ENCODE data around the gene AIFM3.
A peak's percentile ranks its signal among the peaks of the same experiment; 100 is the strongest.

The AIFM3 gene

DNA sequence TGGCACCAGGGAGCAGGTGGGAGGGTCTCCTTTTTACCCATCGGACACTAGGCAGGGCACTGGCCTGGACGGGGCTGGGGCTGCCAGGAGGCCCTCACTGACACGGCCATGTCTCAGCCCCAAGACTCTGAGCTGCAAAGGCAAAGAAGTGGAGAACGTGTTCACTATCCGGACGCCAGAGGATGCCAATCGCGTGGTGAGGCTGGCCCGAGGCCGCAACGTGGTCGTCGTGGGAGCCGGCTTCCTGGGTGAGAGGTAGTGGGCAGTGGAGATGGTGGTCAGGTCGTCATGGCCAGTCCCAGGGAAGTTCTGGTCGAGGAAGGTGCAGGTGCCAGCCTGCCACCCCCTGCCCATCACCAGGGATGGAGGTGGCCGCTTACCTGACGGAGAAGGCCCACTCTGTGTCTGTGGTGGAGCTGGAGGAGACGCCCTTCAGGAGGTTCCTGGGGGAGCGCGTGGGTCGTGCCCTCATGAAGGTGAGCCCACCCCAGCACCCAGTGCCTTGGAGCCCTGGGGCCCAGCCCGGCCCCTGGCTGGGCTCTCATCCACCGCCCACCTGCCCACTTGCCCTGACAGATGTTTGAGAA lies 9.3 kb downstream of the AIFM3 start:
- DNase-seq: no peak

DNA sequence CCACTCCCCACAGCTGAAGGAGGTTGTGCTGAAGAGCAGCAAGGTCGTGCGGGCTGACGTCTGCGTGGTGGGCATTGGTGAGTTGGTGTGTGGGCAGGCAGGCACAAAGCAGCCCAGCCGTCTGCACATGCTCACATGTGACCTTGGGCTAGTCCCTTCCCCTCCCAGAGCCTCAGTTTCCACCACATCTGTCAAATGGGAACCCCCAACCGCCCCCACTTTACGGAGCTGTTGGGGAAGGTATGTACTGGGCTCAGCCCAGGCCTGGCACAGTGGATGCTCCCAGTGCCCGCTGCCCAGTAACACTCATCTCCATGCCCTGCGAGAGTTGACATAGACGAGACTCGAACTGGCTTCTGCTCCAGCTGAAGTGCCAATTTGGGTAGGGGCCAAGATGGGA lies 10.0 kb downstream of the AIFM3 start:
- DNase-seq: no peak

DNA sequence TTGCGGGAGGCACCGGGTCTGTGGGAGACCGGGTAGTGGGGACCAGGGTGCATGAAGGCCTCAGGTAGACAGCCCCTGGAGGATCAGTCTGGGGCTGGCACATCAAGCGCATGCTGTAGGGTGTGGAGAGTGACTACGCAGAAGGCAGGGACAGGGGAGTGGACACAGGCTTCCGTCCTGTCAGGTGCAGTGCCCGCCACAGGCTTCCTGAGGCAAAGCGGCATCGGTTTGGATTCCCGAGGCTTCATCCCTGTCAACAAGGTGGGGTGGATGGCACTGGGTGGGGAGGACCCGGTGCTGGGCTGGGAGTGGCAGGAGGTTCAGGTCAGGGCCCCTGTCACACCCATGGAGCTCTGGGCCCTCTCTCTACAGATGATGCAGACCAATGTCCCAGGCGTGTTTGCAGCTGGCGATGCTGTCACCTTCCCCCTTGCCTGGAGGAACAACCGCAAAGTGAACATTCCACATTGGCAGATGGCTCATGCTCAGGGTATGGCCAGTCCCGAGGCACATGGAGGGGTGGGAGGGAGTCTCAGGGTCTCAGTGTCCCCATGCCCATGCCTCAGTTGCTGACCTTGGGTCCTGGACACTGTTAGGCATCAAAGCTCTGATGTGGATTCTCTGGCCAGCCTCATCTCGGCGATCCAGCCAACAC lies 10.6 kb downstream of the AIFM3 start:
- no peak for DNase-seq

DNA sequence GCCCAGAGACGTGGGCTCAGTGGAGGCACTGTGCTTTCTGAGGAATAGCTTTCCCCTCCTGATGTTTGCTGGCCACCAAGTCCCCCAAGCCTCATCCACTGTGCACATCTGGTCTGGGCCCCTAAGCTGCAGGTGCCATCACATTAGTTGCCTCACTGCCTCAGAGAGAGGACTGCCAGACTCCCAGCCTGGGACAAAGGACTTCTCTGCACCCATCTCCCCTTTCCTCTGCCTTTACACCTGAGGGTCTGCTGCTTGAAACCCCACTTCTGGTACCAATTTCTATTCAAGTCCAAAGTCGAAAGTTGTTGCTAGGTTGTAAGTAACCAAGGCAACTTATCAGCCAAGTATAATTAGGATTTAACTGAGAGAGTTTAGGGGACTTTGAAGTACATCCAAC lies 11.4 kb downstream of the AIFM3 start:
- DNase-seq: no peak

DNA sequence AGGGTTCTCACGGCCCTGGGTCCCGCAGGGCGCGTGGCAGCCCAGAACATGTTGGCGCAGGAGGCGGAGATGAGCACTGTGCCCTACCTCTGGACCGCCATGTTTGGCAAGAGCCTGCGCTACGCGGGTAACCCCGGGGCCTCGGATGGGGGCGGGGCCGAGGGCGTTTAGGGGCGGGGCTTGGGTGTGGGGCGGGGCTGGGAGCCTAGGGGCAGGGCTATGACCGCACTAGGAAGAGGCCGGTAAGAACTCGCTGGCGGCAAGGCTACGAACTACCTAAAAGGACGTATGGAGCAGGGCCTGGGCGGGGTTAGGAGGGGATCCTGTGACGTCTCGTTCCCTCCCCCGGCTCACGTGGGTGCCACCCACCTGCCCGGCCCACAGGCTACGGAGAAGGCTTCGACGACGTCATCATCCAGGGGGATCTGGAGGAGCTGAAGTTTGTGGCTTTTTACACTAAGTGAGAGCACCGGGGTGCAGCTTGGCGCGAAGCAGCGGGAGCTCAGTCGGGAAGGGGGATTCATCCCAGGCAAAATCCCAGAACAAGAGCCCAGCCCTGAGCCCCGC lies 12.3 kb downstream of the AIFM3 start:
- DNase-seq: no peak

DNA sequence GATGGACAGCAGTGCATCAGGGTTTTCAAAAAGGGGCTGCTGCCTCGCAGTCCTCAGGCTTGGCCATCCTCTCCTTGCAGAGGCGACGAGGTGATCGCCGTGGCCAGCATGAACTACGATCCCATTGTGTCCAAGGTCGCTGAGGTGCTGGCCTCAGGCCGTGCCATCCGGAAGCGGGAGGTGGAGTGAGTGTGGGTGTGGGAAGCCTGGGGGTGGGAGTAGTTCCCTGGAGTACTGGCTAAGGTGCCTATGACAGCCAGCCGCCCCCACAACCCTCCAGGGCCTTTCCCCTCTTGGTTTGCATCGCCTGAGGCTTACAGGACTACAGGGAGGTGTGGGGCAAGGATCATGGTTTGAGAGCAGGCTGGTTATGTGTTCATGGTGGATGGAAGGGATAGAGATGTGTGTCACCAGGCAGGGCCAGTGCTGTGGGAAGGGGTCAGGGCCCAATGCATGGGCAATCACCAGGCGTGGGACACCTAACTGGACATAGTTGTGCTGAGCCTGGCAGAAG lies 12.9 kb downstream of the AIFM3 start:
- no peak for DNase-seq

DNA sequence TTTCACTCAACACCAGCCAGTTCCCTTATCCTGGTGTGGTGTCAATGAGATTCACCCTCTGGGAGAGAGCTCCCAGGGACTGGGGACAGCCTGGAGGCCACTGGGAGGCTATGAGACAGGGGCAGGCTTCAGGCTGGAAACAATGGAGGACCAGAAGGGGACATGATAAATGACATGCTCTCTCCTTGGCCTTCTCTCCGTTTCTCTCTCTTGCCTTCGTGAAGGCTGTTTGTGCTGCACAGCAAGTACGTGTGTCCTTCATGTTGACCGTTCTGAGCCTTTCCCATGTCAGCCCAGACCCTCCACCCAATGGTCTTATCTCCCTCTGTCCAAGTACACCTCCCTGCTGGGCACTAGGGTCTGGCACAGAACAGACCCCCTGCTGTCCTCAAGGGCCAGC lies 13.5 kb downstream of the AIFM3 start:
- no peak for DNase-seq

DNA sequence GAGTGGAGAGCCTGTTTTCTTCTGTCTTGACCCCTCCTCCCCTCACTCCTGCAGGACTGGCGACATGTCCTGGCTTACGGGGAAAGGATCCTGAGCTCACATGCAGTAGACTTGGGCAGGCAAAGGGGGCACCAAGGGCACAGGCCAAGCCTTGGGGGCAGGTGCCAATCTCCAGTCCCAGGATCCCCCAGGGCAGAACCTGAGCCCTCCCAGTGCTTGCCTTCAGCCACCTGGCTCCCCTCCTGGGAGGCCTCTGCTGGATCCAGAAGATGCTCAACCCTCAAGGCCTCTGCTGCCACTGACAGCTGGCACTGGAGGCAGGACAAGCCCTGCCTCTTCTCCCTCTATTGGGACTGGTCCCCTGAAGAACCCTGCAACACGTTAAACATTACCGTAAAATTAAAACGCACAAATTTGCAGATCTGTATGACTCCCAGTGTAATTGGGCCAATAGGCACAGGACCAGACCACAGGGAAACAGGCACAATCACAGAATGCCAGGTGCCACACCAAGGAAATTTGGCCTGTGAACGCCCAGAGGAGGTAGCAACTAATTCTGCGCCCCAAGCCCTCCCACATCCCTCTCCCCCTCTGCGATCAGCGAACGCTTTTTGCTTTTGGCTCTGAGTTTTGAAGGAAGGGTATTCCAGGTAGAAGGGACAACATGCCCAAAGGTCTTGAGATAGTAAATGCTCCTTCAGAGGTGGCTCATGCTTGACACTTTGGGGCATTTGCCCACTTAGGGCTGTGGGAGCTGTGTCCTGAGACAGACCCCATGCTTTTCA lies 14.1 kb downstream of the AIFM3 start:
- no peak for DNase-seq

DNA sequence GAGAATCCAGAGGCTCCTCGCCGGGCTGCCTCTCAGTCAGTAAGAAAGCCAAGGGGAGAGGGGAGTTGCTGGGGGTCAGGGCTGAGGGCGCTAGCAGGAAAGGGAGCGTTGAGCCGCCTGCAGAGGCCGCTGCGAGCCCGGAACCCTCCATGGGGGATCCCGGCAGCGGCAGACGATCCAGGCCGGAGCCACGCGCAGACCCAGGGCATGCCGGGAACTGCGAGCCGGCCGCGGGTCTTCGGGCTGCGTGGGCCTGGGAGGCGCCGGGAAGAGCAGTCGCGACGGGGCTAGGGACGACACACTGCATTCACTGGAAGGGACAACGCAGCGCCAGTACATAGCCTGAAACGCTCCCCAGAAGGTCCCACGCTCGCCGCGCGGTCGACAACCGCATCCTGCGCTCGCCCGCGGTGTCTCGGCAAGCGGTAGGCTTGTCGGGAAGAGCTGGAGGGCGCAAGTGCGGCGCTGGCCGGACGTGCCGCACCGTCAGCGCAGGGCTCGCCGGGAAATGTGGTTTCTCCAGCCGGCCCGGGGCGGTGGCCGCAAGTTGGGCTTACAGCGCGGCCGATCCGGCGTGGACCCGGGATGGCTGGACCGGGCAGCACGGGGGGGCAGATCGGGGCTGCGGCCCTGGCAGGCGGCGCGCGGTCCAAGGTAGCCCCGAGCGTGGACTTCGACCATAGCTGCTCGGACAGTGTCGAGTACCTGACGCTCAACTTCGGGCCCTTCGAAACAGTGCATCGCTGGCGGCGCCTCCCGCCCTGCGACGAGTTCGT lies 14.9 kb downstream of the AIFM3 start, which contains the start of gene LZTR1:
Gene LZTR1, plus strand, starts transcription at position 511 of the 776 bp plus-strand sequence. Its CDS starts 75 bp downstream, at position 586.
- peak; percentile 35 for DNase-seq

DNA sequence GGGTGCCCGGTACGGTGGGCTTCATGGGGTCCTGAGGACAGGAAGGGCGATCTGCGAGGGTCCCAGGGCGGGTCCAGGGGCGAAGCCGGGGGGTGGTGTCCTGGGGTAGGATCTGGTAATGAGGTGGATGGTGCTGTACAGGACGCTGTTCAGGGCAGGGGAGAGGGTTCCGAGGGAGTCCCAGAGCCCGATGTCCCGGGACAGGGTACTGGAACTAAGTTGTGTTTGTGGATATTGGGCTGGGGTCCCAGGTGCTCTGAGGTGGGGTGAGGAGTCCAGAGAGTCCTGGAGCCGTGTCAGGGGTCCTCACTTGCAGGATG lies 15.5 kb downstream of the AIFM3 start:
- DNase-seq: no peak

DNA sequence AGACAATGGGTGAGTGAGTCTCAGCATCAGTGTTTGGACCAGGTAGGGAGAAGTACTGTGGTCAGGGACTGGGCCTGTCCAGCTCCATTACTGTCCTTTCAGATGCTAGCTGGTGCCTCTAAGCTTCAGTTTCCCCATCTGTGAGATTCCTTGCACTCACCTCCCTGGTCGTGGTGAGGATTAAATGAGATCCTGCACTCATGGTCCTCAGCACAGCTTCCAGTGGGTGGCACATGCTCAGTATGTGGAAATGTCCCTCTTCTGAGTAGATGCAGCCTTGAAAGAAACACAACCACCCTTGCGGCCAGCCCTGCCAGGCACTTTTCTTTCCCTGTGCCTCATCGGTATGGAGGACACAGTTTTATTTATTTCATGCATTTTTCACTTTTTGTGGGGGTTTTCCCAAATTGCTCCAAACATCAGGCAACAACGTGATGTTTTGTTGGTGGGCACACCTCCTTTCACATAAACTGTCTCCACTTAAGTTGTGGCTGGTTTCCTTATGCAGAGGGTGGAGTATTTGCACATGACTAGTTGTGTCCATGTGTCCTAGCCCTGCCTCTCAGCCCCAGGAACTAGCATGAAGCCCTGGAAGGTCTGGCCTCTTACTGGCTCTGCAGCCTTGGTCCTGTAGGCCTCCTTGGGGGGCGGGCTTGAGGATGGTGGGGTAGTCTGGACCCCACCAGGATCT lies 16.2 kb downstream of the AIFM3 start:
- DNase-seq: no peak

DNA sequence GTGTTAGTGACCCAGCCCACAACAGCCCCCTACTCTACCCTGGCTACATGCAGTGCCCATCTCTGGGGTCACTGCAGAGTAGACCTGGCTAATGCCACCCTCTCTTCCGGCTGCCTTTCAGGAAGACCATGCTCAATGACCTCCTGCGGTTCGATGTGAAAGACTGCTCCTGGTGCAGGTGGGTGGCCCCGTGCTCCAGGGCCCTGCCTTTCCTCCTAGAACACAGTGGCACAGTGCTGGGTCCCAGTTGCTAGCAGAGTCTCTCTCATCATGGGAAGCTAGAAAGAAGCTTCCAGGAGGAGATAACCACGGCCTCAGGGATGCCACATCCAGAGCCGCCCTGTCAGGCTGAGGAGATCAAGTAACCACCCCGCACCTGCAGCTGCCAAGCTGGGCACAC lies 18.7 kb downstream of the AIFM3 start:
- no peak for DNase-seq

DNA sequence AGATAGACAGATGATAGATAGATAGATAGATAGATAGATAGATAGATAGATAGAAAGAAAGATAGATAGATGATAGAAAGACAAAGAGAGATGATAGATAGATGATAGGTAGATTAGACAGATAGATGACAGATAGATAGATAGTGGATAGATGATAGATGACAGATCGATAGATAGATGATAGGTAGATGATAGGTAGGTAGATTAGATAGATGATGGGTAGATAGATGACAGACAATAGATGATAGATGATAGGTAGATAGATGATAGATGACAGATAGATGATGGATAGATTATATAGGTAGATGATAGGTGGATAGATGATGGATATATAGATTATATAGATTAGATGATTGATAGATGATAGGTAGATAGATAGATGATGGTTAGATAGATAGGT lies 19.3 kb downstream of the AIFM3 start:
- DNase-seq: no peak

DNA sequence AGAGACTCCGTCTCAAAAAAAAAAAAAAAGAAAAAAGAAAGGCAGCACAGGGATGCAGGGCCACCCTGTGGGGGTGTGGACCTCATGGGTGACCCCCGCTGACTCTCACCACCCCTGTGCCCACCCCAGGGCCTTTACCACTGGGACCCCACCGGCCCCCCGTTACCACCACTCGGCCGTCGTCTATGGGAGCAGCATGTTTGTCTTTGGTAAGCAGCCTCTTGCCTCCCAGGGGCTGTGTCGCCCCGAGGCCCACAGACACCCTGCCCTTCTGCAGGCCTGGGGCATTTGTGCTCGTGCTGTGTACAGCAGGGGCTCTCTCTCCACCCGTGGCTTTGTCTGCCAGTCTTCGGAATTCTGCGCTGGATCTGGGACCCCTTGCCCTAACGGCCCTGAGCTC lies 20.3 kb downstream of the AIFM3 start:
- DNase-seq: no peak

DNA sequence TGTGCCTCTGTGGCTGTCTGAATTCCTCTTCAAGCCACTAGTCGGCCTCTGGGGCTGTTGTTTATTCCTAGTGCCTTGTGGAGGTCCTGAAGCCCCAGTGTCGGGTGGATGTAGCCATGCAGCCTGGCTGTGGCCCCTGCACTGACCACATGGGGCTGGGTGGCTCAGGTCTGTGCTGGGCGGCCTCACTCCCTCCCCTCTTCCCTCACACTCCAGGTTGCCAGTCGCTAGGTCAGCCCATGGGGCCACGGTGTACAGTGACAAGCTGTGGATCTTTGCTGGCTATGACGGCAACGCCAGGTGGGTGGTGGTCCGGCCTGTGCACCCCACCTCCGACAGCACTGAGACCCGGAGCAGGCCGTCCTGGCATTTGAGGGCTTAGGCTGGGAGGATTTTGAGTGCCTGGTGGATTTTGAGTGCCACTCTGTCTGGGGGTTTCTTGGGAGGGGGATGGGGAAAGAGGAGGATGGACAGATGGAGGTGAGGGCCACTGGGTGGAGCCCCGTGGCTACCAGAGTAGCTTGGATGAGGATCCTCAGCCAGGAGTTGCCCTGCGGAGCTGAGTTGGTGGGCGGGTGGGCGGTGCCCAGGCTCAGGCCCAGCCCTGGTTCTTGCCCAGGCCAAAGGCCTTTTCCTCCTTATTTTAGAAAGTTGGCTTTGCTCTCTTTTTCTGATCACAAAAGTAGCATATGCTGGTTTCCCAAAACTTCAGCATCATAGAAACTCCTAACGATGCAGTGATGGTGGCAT lies 21.7 kb downstream of the AIFM3 start:
- no peak for DNase-seq

DNA sequence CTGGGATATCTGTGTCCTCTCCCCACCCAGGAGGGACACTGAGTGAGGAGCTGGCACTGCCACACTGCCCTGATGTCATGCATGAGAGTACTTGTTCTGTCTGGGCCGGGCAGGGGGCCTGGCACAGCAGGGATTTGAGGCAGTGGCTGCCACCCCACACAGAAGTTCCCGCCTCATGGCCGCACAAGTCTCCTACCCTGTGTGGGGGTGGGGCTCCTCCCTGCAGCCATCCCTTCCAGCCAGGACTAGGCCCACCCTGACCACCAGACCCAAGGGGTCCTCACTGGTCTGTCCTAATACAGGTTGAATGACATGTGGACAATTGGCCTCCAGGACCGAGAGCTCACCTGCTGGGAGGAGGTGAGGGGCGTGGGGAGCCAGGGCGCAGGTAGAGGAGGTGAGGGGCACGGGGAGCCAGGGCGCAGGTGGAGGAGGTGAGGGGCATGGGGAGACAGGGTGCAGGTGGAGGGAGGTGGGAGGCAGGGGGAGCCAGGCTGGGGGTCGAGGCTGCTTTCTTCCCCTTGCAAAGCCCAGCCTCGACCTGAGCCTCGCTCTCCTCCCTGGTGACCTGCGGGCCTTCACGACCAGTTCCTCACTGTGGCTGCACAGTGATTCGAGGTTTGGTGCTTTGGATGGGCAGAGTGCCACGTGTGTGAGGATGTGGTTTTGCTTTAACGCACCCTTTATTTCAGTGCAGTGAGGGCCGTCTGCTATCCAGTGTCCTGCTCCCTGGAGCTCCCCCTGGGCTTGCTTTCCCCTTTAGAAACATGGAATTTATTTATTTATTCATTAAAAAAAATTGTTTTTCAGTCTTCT lies 22.5 kb downstream of the AIFM3 start:
- no peak for DNase-seq

DNA sequence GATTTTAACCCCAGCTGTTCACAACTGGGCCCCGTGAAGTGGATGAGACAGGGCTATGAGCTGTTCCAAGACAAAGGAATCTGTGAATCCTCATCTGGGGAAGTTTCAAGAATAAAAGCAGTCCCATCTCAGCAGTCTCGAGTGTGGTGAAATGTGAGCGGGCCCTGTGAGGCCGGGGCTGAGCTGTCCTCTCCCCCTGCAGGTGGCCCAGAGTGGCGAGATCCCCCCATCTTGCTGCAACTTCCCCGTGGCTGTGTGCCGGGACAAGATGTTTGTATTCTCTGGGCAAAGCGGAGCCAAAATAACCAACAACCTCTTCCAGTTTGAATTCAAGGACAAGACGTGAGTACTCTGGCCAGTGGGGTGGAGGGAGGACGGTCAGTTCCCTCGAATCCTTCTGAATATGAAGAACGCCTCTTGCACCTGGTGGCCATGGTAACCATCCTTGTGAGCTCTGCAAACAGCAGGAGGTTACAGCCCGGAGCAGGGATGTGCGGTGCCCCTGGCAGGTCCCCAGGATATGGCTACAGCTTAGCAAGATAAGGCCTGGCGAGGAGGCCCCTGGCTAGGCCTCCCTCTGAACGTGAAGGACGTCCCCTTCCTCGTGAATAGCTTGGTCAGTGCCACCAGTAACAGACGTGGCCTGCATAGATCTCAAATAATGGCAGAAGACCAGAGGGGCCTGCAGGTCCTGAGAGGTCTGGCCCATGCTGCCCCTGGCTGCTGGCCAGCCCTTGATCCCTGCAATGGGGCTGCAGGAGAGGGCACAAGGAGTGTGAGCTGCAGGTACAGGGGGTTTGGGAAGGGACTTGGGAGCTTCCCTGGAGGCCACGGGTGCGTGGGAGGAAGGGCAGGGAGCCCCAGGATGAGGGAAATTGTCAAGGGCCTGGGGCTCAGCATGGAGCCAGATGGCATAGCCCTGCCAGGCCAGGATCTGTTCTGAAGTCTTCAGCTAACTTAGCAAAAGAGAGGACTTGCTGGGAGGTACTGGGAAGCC lies 23.4 kb downstream of the AIFM3 start:
- DNase-seq: no peak

DNA sequence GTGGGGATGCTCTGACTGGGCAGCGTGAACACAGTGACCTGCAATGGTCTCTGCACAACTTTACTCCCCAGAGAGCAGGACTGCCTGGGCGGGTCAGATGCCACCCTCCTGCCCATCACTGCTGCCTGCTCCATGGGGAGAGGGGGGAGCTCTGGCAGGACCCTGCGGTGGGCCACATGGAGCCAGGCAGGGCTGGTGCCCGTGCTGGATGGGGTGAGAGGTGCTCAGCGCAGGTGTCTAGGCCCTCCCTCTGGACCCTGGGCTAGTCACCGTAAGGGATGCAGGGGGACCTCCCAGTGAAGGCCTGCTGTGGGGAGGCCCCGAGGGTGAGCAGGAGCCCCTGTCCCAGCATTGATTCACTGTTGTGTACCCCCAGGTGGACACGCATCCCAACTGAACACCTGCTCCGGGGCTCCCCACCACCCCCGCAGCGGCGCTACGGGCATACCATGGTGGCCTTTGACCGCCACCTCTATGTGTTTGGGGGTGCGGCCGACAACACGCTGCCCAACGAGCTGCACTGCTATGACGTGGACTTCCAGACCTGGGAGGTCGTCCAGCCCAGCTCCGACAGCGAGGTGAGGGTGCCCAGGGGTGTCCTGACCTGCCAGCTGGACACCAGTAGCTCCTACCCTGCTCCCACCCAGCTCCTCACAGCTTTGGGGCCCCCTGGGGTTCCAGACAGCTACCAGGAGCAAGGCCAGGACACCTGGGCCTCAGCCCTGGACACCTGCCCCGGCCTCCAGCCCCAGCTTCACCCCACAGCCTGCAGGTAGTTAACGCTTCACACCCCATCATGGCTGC lies 24.4 kb downstream of the AIFM3 start:
- DNase-seq: no peak

DNA sequence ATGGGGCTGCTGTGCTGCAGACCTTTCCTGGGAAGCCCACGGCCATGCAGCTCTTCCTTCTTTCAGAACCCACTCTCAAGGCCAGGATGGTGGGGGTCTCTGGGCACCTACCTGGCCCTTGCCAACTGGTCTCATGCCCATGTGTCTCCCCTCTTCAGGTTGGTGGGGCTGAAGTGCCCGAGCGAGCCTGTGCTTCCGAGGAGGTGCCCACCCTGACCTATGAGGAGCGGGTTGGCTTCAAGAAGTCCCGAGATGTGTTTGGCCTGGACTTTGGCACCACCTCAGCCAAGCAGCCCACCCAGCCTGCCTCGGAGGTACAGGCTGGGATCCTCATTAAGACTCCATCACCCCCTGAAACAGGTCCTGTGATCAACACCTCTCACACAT lies 25.0 kb downstream of the AIFM3 start:
- DNase-seq: no peak
